Lung (tissue), 12 donors: ENCODE measurements around the gene DYSF. TPM values are rescaled to one million over a fixed set of nuclear protein-coding genes. Genes with fewer than 3 reads are reported as not detected.

Source experiments
- ATAC-seq: fragments of 200-7000 bp; cut with Tn5 transposase; one replicate; pipeline ENCODE4 v1.9.1; 2020; ENCODE audit warnings: moderate number of reproducible peaks; ENCODE audit not compliant: insufficient read depth, low FRiP score
- DNase-seq, 3 donors: peaks; one replicate each; pipeline ENCODE4 v3.0.0-alpha.2; 2013 to 2017
- H3K27ac ChIP-seq, 2 donors: one replicate each; pipeline ENCODE4 v1.5.1; 2013; ENCODE audit warnings: mild to moderate bottlenecking in 2 of 2, moderate library complexity in 2 of 2, control low read depth in 1 of 2, inconsistent platforms in 1 of 2, low read depth in 1 of 2, low read length in 1 of 2
- H3K27me3 ChIP-seq, 3 donors: one replicate each; pipeline ENCODE4 v1.5.1; 2013; ENCODE audit warnings: low read length in 2 of 3; ENCODE audit not compliant: control insufficient read depth in 3 of 3, insufficient read depth in 3 of 3
- H3K36me3 ChIP-seq, 4 donors: one replicate each; pipeline ENCODE4 v1.5.1; 2013; ENCODE audit warnings: low read length in 4 of 4, mild to moderate bottlenecking in 1 of 4, moderate library complexity in 1 of 4; ENCODE audit not compliant: control insufficient read depth in 4 of 4, insufficient read depth in 4 of 4
- H3K4me1 ChIP-seq, 5 donors: one replicate each; pipeline ENCODE4 v1.5.1; 2013; ENCODE audit warnings: low read length in 5 of 5, mild to moderate bottlenecking in 2 of 5, moderate library complexity in 1 of 5; ENCODE audit not compliant: control insufficient read depth in 5 of 5, insufficient read depth in 5 of 5
- H3K4me3 ChIP-seq: one replicate; pipeline ENCODE4 v1.5.1; 2013; ENCODE audit warnings: mild to moderate bottlenecking, control low read depth, moderate library complexity
- H3K9ac ChIP-seq, 2 donors: one replicate each; pipeline ENCODE4 v1.5.1; 2013; ENCODE audit warnings: low read length in 2 of 2, control low read depth in 1 of 2; ENCODE audit not compliant: insufficient read depth in 1 of 2
- H3K9me3 ChIP-seq, 4 donors: one replicate each; pipeline ENCODE4 v1.5.1; 2013; ENCODE audit warnings: low read length in 3 of 4, mild to moderate bottlenecking in 1 of 4, moderate library complexity in 1 of 4; ENCODE audit not compliant: control insufficient read depth in 4 of 4, insufficient read depth in 3 of 4
- WGBS, 2 donors: extraction: QIAGEN DNeasy Blood & Tissue Kit; methylation state at CpG; one replicate each; pipeline ENCODE4 v1.1.7; 2013; 5-methylcytosine and 5-hydroxymethylcytosine counted together
- polyA plus RNA-seq, 2 donors: library from polyadenylated mRNA; stranded (reverse); fragments of 200-250 nt; gene quantifications; one replicate each; pipeline ENCODE4 v1.2.1, GENCODE V29; 2013
- total RNA-seq, 2 donors: library from RNA; depleted of rRNA in 1 of 2; stranded (reverse); fragments of >200 nt in 1 of 2; gene quantifications; one replicate each; pipeline ENCODE4 v1.2.1, GENCODE V29; 2014 to 2021
- TF ChIP-seq, protein P1 (sequence below): IDR thresholded peaks from 2 replicates; pipeline ENCODE4 v1.5.1; 2012; ENCODE audit warnings: mild to moderate bottlenecking; ENCODE audit errors: control extremely low read depth, extremely low read depth
- donor health status: control.
- donor health status: control.
- donor health status: Bipolar disorder and iron deficiency.
- donor health status: healthy.
- donor health status: DM: yes; HTN: yes; CAD: no.

Gene DYSF
- total and polyA plus RNA-seq, 4 donors: 12.9 to 56.2 (median 40.0) TPM

DNA sequence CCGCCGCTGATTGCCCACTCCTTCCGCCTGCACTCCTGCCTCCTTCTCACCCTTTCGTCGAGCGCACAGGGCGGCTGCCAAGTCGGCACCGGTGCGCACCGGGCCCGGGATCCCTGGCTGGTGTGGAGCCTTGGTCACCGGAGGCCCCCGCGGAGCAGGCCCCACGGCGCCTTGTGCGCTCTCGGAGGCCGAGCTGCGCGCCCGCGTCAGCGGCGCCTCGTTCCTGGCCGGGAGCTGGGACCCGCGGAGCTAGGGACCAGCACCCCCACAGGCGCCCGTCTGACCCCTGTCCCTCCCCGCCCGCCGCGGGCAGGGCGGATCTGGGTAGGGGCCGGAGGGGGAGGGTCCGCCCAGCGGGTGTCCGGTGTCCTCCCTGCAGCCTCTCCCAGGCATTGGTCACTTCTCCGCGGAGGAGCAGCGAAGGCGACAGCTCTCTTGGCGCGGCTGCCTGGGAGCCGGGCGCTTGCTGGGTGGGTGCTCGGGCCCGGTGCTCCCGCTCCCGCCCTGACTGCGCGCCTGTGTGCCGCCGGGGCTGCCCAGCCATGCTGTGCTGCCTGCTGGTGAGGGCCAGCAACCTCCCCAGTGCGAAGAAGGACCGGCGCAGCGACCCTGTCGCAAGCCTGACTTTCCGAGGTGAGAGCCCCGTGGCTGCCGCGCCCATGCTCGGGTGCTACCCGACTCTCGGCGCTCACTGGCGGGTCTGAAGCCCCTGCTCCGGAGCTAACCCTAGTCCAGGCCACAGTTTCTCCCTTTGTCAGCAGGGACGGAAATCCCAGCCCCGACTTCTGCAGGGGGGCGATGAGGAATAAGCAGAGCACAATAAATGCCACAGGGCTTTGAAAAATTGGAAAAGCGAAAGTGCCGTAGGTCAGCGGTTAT, 13.2 kb downstream of the DYSF start:
- DNase-seq (peak; percentile 40 to 61 (median 54)), ATAC-seq (peak; percentile 67)
- H3K9me3 ChIP-seq: peaks cover 0 to 7% (median 0%) of the 10 kb centered on the region in 4 donors
- peaks cover 0 to 15% (median 5%) of the 10 kb centered on the region in 5 donors for H3K4me1 ChIP-seq
- 1% methylated on average over 57 to 78 of the region's 78 CpGs for WGBS, 2 donors
- H3K4me3 ChIP-seq: peak overlapping the region; percentile 55
- H3K27me3 ChIP-seq: peaks cover 0 to 59% (median 45%) of the 10 kb centered on the region in 3 donors
- H3K27ac ChIP-seq: peak overlapping the region; percentile 62 to 65
- H3K9ac ChIP-seq: no peak overlapping the region
- H3K36me3 ChIP-seq: no peaks in the 10 kb centered on the region
- TF ChIP-seq, protein P1, sequence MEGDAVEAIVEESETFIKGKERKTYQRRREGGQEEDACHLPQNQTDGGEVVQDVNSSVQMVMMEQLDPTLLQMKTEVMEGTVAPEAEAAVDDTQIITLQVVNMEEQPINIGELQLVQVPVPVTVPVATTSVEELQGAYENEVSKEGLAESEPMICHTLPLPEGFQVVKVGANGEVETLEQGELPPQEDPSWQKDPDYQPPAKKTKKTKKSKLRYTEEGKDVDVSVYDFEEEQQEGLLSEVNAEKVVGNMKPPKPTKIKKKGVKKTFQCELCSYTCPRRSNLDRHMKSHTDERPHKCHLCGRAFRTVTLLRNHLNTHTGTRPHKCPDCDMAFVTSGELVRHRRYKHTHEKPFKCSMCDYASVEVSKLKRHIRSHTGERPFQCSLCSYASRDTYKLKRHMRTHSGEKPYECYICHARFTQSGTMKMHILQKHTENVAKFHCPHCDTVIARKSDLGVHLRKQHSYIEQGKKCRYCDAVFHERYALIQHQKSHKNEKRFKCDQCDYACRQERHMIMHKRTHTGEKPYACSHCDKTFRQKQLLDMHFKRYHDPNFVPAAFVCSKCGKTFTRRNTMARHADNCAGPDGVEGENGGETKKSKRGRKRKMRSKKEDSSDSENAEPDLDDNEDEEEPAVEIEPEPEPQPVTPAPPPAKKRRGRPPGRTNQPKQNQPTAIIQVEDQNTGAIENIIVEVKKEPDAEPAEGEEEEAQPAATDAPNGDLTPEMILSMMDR: no peak

DNA sequence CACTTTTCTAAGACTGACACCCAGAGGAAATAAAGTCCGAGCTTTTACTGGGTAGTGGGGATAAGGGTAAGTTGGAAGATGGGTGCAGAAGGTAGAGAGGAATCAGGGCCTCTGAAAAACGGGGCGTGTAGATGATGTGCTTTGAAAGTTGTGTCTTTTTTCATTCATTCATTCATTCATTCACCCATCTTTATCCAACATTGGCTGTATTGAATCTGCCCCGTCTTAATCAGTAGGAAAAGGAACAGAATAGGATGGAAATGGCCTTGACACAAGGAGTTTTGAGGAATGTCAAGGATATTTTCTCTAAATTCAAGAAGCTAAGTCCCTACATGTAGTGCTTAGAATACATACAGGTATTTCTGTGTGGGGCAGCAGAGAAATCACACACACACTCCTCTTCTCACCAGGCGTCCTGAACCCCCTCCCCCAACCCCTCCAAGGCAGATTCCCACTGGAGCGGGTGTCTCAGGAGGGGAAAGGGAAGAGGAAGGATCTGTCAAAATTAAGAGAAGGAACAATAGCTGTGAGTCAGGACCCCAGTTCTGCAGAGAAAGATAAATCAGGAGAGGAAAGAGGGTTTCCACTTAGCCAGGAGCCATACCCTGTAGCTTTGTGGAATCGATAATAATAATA, 13.9 kb downstream of the DYSF start:
- H3K4me1 ChIP-seq: peaks cover 0 to 15% (median 5%) of the 10 kb centered on the region in 5 donors
- H3K36me3 ChIP-seq: no peaks in the 10 kb centered on the region
- H3K27me3 ChIP-seq: peaks cover 0 to 59% (median 45%) of the 10 kb centered on the region in 3 donors
- H3K27ac ChIP-seq: peak overlapping the region; percentile 62 to 65
- peaks cover 0 to 7% (median 0%) of the 10 kb centered on the region in 4 donors for H3K9me3 ChIP-seq
- H3K4me3 ChIP-seq: peak overlapping the region; percentile 55
- ATAC-seq (no peak), DNase-seq (no peak)
- TF ChIP-seq, protein P1: no peak
- H3K9ac ChIP-seq: no peak overlapping the region
- WGBS, 2 donors: 7 to 11% methylated on average over 7 of the region's 7 CpGs

DNA sequence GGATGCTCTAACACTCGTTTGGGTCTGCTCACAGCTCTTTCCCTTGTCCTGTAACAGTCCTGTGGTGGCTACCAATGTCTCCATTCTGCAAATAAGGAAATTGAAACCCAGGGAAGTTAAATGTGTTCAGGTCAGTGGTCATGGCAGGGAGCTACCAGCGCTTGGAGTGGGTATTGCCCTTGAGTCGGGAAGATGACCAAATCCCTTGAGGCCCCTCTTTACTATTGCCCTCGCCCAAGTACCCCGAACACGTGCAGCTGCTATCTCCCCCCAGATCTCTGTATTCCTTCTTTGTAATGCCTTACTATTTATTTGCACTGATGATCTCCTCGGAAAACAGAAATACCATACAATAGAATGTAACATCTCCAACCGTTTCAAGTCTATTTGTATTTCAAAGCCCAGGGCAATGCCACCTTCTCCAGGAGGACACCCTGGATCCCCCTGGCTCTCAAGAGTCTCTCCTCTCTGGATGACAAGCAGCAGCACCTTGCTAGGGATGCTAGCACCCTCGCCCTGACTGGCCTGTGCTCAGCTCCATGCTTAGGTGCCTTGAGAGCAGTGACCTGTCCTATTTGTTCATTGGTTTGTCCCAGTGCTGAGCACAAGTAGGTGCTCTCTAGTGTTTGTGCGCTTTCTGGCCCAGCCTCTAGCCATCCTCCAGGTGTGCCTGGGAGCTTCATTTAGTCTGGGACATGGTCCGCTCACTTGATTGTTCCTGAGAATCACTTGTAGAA, 15.1 kb downstream of the DYSF start:
- Histone ChIP-seq H3K36me3 (peaks cover 0 to 5% (median 0%) of the 10 kb centered on the region in 4 donors), H3K4me3 (peak overlapping the region; percentile 14), H3K27ac (peak overlapping the region; percentile 32 to 74), H3K9me3 (no peaks in the 10 kb centered on the region), H3K9ac (no peak overlapping the region), H3K4me1 (peaks cover 0 to 15% (median 5%) of the 10 kb centered on the region in 5 donors), H3K27me3 (peaks cover 0 to 58% (median 45%) of the 10 kb centered on the region in 3 donors)
- TF ChIP-seq, protein P1: no peak
- no peak for DNase-seq
- no peak for ATAC-seq
- 66 to 77% methylated on average over 11 of the region's 11 CpGs for WGBS, 2 donors
